ENCODE measurements around the gene DOLPP1.
"Not testable (repeated sequence)": the region's sequence is repeated elsewhere in the genome, so short reads cannot be mapped to it uniquely, and the experiment has no call there.

DOLPP1 gene

GRCh38 chr9:129109952-129110739, 29.2 kb downstream of the DOLPP1 start:
- DNase-seq (ENCODE audit: extremely low read depth, low read depth), result no peak
- no peak for TF ChIP-seq CTCF (IDR thresholded peaks at IDR 0.05; ENCODE audit: low read depth, low read length)

- DNase-seq (ENCODE audit: extremely low read depth, low read depth), result peak; percentile 91
Measured at GRCh38 chr9:129110740-129111527, 30.0 kb downstream of the DOLPP1 start, which contains the start of the genes CRAT and PTPA. CRAT (minus strand) TSS chr9:129110793; CDS start chr9:129110509, 284 bp downstream. PTPA (plus strand) TSS chr9:129111415; CDS start chr9:129111601, 186 bp downstream.

GRCh38 chr9:129111528-129112151, 30.7 kb downstream of the DOLPP1 start:
- DNase-seq (ENCODE audit: extremely low read depth, low read depth), result no peak
- TF ChIP-seq CTCF (IDR thresholded peaks at IDR 0.05; ENCODE audit: low read depth, low read length), result no peak

More at GRCh38 chr9:129110740-129111527, 30.0 kb downstream of the DOLPP1 start, which contains the start of the genes CRAT and PTPA:
- no peak for TF ChIP-seq CTCF (IDR thresholded peaks at IDR 0.05; ENCODE audit: low read depth, low read length)

GRCh38 chr9:129112526-129112925, 31.6 kb downstream of the DOLPP1 start:
- not testable (repeated sequence) for DNase-seq (ENCODE audit: extremely low read depth, low read depth)

GRCh38 chr9:129113645-129114304, 32.9 kb downstream of the DOLPP1 start:
- DNase-seq (ENCODE audit: extremely low read depth, low read depth), result no peak
- no peak for TF ChIP-seq CTCF (IDR thresholded peaks at IDR 0.05; ENCODE audit: low read depth, low read length)

- DNase-seq (ENCODE audit: extremely low read depth, low read depth), result no peak
- TF ChIP-seq CTCF (IDR thresholded peaks at IDR 0.05; ENCODE audit: low read depth, low read length), result no peak
Measured at GRCh38 chr9:129118799-129119198, 37.9 kb downstream of the DOLPP1 start.

- no peak for TF ChIP-seq CTCF (IDR thresholded peaks at IDR 0.05; ENCODE audit: low read depth, low read length)
- no peak for DNase-seq (ENCODE audit: extremely low read depth, low read depth)
Measured at GRCh38 chr9:129121483-129121882, 40.6 kb downstream of the DOLPP1 start.

All from AG09319 (cell line).